Stimulated activated CD8-positive, alpha-beta memory T cell treated with anti-CD3 and anti-CD28 coated beads, Interleukin-7, amount 100 ng/mL, for 48 hours (primary cell): ENCODE data around the gene ADGRL3.

Source experiments
- DNase-seq, 2 donors: peaks; one replicate each; pipeline ENCODE4 v3.0.0-alpha.2; 2020; ENCODE audit warnings: low read depth in 1 of 2; ENCODE audit errors: extremely low read depth in 1 of 2

The ADGRL3 gene

GRCh38 chr4:61275241-61275640 is 75.1 kb downstream of the ADGRL3 start:
- DNase-seq = no peak

GRCh38 chr4:61276029-61276428 is 75.9 kb downstream of the ADGRL3 start:
- DNase-seq = no peak

GRCh38 chr4:61277785-61278760 is 77.9 kb downstream of the ADGRL3 start:
- no peak for DNase-seq

GRCh38 chr4:61292322-61292721 is 92.2 kb downstream of the ADGRL3 start:
- no peak for DNase-seq

GRCh38 chr4:61293707-61294400 is 93.7 kb downstream of the ADGRL3 start:
- DNase-seq = no peak

- no peak for DNase-seq
These were observed 94.8 kb downstream of the ADGRL3 start for GRCh38 chr4:61294936-61295335.

- DNase-seq = no peak
These were observed 96.0 kb downstream of the ADGRL3 start for GRCh38 chr4:61296144-61296543.

GRCh38 chr4:61298178-61298740 is 98.1 kb downstream of the ADGRL3 start:
- no peak for DNase-seq

- DNase-seq = no peak
These were observed 99.2 kb downstream of the ADGRL3 start for GRCh38 chr4:61299316-61299715.

- no peak for DNase-seq
These were observed 100.2 kb downstream of the ADGRL3 start for GRCh38 chr4:61300266-61300844.

GRCh38 chr4:61301271-61301670 is 101.1 kb downstream of the ADGRL3 start:
- no peak for DNase-seq

GRCh38 chr4:61308033-61308432 is 107.9 kb downstream of the ADGRL3 start:
- no peak for DNase-seq

GRCh38 chr4:61309616-61310015 is 109.5 kb downstream of the ADGRL3 start:
- DNase-seq = no peak

- no peak for DNase-seq
These were observed 112.4 kb downstream of the ADGRL3 start for GRCh38 chr4:61312526-61312925.

GRCh38 chr4:61318431-61318830 is 118.3 kb downstream of the ADGRL3 start:
- DNase-seq = no peak

GRCh38 chr4:61319156-61319555 is 119.0 kb downstream of the ADGRL3 start:
- no peak for DNase-seq

GRCh38 chr4:61320154-61320553 is 120.0 kb downstream of the ADGRL3 start:
- no peak for DNase-seq

GRCh38 chr4:61320631-61321030 is 120.5 kb downstream of the ADGRL3 start:
- DNase-seq = no peak

GRCh38 chr4:61332693-61333092 is 132.6 kb downstream of the ADGRL3 start:
- no peak for DNase-seq

GRCh38 chr4:61333490-61333889 is 133.4 kb downstream of the ADGRL3 start:
- DNase-seq = no peak

GRCh38 chr4:61335241-61335763 is 135.2 kb downstream of the ADGRL3 start:
- no peak for DNase-seq
